ENCODE results near the gene ASPHD1. TPM values are rescaled to one million over a fixed set of nuclear protein-coding genes. Genes with fewer than 3 reads are reported as not detected.
A peak's percentile ranks its signal among the peaks of the same experiment; 100 is the strongest.

Gene ASPHD1
- total and polyA plus RNA-seq, 2 of the 4 experiments (the other 2 are of a cell fraction) = 4.1 to 14.5 TPM

DNA sequence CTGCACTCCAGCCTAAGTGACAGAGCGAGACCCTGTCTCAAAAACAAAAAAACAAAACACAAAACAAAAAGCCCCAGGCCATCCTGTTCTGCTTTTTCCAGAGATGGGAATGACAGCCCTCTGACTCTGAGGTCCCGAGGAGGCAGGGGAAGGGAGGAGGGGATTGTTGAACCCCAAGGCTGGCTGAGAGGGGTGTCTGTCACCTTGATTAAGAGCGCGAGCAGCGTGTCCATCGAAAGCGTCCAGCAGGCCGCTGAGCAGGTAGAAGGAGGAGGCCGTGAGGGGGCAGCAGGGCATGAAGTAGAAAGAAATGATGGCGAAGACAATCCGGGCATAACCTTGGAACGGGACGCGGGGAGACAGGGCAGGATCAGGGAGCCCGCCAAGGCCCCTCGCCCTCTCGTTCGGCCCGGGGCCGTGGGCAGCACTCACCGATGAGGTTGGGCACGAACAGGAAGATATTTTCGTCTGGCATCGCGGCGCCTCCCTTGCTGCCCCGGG is 37.9 kb upstream of the ASPHD1 start:
- Histone ChIP-seq H4K5ac (ENCODE audit: low read depth, low read length) (peak overlapping the region; percentile 20), H3K36me3 (ENCODE audit: control insufficient read depth, insufficient read depth, low read length) (peaks cover 22% of the 10 kb centered on the region), H3K9ac (ENCODE audit: low read depth, low read length) (peak overlapping the region; percentile 77), H4K8ac (ENCODE audit: low read depth in 2 of 2, low read length in 2 of 2) (peak overlapping the region; percentile 32 to 53; a peak in 2 of 4 replicates), H2AFZ (replicated peaks; ENCODE audit: low read length, poor library complexity) (peak overlapping the region; percentile 97), H2BK20ac (ENCODE audit: low read depth, low read length) (no peak overlapping the region), H3K4me1 (ENCODE audit: control insufficient read depth, insufficient read depth, low read length) (peaks cover 3% of the 10 kb centered on the region; the same call in 1 of the 2 replicates), H3K23ac (ENCODE audit: low read depth, low read length) (peak overlapping the region; percentile 74), H2BK5ac (ENCODE audit: low read depth, low read length, poor library complexity, severe bottlenecking) (peak overlapping the region; percentile 95), H3K4me2 (ENCODE audit: low read depth, low read length) (peak overlapping the region; percentile 73), H3K27ac (ENCODE audit: insufficient read depth, low read length) (peak overlapping the region; percentile 86), H2BK15ac (ENCODE audit: low read depth, low read length) (no peak overlapping the region), H4K20me1 (ENCODE audit: insufficient read depth, low read length) (no peaks in the 10 kb centered on the region; the same call in 1 of the 2 replicates), H2BK120ac (ENCODE audit: low read depth, low read length) (no peak overlapping the region), H3K18ac (ENCODE audit: low read depth, low read length) (peak overlapping the region; percentile 5; the same call in 1 of the 2 replicates), H3K79me1 (ENCODE audit: low read depth in 1 of 2, low read length in 2 of 2) (peaks cover 7 to 30% of the 10 kb centered on the region in 2 experiments; a peak in 3 of 4 replicates), H2AK9ac (replicated peaks; ENCODE audit: low read depth, low read length, poor library complexity) (peak overlapping the region; percentile 93), H3K56ac (ENCODE audit: extremely low read depth, insufficient read depth, low read length) (peak overlapping the region; percentile 66; the same call in 1 of the 2 replicates), H3K14ac (replicated peaks; ENCODE audit: low read depth, low read length) (peak overlapping the region; percentile 67), H3K9me1 (ENCODE audit: insufficient read depth, low read length) (peaks cover 9% of the 10 kb centered on the region), H3K4ac (ENCODE audit: low read depth, low read length) (peak overlapping the region; percentile 52), H3K9me3 (ENCODE audit: control insufficient read depth, insufficient read depth, low read length) (no peaks in the 10 kb centered on the region), H2AK5ac (ENCODE audit: low read depth, low read length) (peak overlapping the region; percentile 61), H3K27me3 (ENCODE audit: control insufficient read depth, insufficient read depth, low read length) (no peaks in the 10 kb centered on the region), H3K4me3 (ENCODE audit: insufficient read depth, low read depth, low read length) (peak overlapping the region; percentile 77), H4K91ac (ENCODE audit: insufficient read depth, low read depth, low read length) (peak overlapping the region; percentile 8; the same call in 1 of the 2 replicates)
- in situ Hi-C loops (cut with MboI; ENCODE audit: low sequenced_read_pairs) = no loop called here
- intact Hi-C loops (cut with micrococcal nuclease) = loop anchor here (2.0 to 5.0 kb wide), 3 partner anchors 40 to 132 kb away; partner anchors contain the start of genes HIRIP3, MVP and TAOK2
- dilution Hi-C loops (cut with HindIII; ENCODE audit: low sequenced_read_pairs, unreplicated experiment) = no loop called here
- POLR2A ChIA-PET (ENCODE audit: unreplicated experiment) = no interaction called here
- TF ChIP-seq MXI1 (IDR thresholded peaks at IDR 0.05; ENCODE audit: borderline replicate concordance, low read depth, low read length) (no peak), CHD1 (IDR thresholded peaks at IDR 0.05; ENCODE audit: low read depth, low read length) (no peak), RCOR1 (IDR thresholded peaks at IDR 0.05; ENCODE audit: insufficient replicate concordance, low read length) (no peak), MAZ (IDR thresholded peaks at IDR 0.05; ENCODE audit: borderline replicate concordance, low read depth, low read length) (no peak), RFX5 (IDR thresholded peaks at IDR 0.05; ENCODE audit: low read depth, low read length) (no peak), NFE2L2 (IDR thresholded peaks at IDR 0.05; ENCODE audit: low read depth, low read length) (no peak), CEBPB (IDR thresholded peaks at IDR 0.05; ENCODE audit: low read depth, low read length) (no peak), SMC3 (IDR thresholded peaks at IDR 0.05; ENCODE audit: low read depth, low read length) (peak; percentile 24; the same call in 1 of the 2 replicates), POLR2A (IDR thresholded peaks at IDR 0.05; ENCODE audit: low read depth, low read length) (no peak), RAD21 (IDR thresholded peaks at IDR 0.05; ENCODE audit: low read length) (no peak; the same call in 1 of the 2 replicates)
- TF ChIP-seq, protein P1, sequence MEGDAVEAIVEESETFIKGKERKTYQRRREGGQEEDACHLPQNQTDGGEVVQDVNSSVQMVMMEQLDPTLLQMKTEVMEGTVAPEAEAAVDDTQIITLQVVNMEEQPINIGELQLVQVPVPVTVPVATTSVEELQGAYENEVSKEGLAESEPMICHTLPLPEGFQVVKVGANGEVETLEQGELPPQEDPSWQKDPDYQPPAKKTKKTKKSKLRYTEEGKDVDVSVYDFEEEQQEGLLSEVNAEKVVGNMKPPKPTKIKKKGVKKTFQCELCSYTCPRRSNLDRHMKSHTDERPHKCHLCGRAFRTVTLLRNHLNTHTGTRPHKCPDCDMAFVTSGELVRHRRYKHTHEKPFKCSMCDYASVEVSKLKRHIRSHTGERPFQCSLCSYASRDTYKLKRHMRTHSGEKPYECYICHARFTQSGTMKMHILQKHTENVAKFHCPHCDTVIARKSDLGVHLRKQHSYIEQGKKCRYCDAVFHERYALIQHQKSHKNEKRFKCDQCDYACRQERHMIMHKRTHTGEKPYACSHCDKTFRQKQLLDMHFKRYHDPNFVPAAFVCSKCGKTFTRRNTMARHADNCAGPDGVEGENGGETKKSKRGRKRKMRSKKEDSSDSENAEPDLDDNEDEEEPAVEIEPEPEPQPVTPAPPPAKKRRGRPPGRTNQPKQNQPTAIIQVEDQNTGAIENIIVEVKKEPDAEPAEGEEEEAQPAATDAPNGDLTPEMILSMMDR (conservative IDR thresholded peaks at IDR 0.05; ENCODE audit: low read depth, low read length) = peak; percentile 30
- TF ChIP-seq, protein P2, sequence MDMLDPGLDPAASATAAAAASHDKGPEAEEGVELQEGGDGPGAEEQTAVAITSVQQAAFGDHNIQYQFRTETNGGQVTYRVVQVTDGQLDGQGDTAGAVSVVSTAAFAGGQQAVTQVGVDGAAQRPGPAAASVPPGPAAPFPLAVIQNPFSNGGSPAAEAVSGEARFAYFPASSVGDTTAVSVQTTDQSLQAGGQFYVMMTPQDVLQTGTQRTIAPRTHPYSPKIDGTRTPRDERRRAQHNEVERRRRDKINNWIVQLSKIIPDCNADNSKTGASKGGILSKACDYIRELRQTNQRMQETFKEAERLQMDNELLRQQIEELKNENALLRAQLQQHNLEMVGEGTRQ (IDR thresholded peaks at IDR 0.05; ENCODE audit: low read depth, low read length) = no peak
- ATAC-seq (ENCODE audit: low read depth) (peak; percentile 6; the same call in 1 of the 2 replicates), DNase-seq (no peak)
- CTCF ChIA-PET = interaction anchor here (0.6 kb wide), 1 partner anchor 159 kb away, joined by 3 read pairs; no protein-coding TSS in a partner anchor
- BruUV-seq (replicated peaks) = no TSS peak
- WGBS, 2 experiments (ENCODE audit: extremely low coverage in 2 of 2, insufficient read length in 1 of 2) = 0% methylated on average over 16 of the region's 27 CpGs; no CpG with 5 or more reads in 1 of the 2 experiments

Data from IMR-90 (cell line).